ENCODE data around the gene SASS6. TPM values are rescaled to one million over a fixed set of nuclear protein-coding genes. Genes with fewer than 3 reads are reported as not detected.
A peak's percentile ranks its signal among the peaks of the same experiment; 100 is the strongest.

The SASS6 gene
- total and polyA plus RNA-seq, 10 of the 15 experiments (the other 5 are each of a cell fraction or from before 2014, with no cell fraction given) = 6.6 to 17.9 (median 10.2) TPM

GRCh38 chr1:100038660-100039287, 94.0 kb downstream of the SASS6 start (continued):
- TF ChIP-seq SPI1 (IDR thresholded peaks at IDR 0.05; ENCODE audit: borderline replicate concordance, insufficient read depth, low read depth, low read length) = no peak
- peak; percentile 39 for TF ChIP-seq ATF7 (IDR thresholded peaks at IDR 0.05; ENCODE audit: low read depth)
- TF ChIP-seq BACH1 (IDR thresholded peaks at IDR 0.05; ENCODE audit: borderline replicate concordance) = peak; percentile 38; the same call in 1 of the 2 replicates
- no peak for TF ChIP-seq PML (IDR thresholded peaks at IDR 0.05; ENCODE audit: low read length)
- 0 out of 2 replicates have a peak, but pooled peaks have one; percentile 34 for TF ChIP-seq CBX5 (IDR thresholded peaks at IDR 0.05; ENCODE audit: low read depth)
- TF ChIP-seq NR2F1 (conservative IDR thresholded peaks at IDR 0.05) = peak; percentile 40; the same call in 1 of the 2 replicates
- TF ChIP-seq GABPA (IDR thresholded peaks at IDR 0.05; ENCODE audit: low read depth) = peak; percentile 44; the same call in 1 of the 2 replicates
- TF ChIP-seq REST (IDR thresholded peaks at IDR 0.05; ENCODE audit: low read depth, low read length) = no peak
- TF ChIP-seq ESRRA (IDR thresholded peaks at IDR 0.05; ENCODE audit: low read length) = no peak
- no peak for TF ChIP-seq SP1 (IDR thresholded peaks at IDR 0.05; ENCODE audit: low read depth, low read length)
- no peak for TF ChIP-seq WRNIP1 (IDR thresholded peaks at IDR 0.05; ENCODE audit: borderline replicate concordance, low read depth, low read length)
- no peak for TF ChIP-seq MYB (IDR thresholded peaks at IDR 0.05; ENCODE audit: borderline replicate concordance, low read depth, low read length)
- TF ChIP-seq CBFB (IDR thresholded peaks at IDR 0.05; ENCODE audit: low read depth) = 0 out of 2 replicates have a peak, but pooled peaks have one; percentile 5
- 0 out of 2 replicates have a peak, but pooled peaks have one; percentile 43 for TF ChIP-seq ZBED1 (IDR thresholded peaks at IDR 0.05; ENCODE audit: borderline replicate concordance)
- TF ChIP-seq TCF3 (IDR thresholded peaks at IDR 0.05; ENCODE audit: borderline replicate concordance, insufficient read depth, low read depth, low read length) = 0 out of 2 replicates have a peak, but pooled peaks have one; percentile 17
- TF ChIP-seq, protein P1, sequence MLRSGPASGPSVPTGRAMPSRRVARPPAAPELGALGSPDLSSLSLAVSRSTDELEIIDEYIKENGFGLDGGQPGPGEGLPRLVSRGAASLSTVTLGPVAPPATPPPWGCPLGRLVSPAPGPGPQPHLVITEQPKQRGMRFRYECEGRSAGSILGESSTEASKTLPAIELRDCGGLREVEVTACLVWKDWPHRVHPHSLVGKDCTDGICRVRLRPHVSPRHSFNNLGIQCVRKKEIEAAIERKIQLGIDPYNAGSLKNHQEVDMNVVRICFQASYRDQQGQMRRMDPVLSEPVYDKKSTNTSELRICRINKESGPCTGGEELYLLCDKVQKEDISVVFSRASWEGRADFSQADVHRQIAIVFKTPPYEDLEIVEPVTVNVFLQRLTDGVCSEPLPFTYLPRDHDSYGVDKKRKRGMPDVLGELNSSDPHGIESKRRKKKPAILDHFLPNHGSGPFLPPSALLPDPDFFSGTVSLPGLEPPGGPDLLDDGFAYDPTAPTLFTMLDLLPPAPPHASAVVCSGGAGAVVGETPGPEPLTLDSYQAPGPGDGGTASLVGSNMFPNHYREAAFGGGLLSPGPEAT (IDR thresholded peaks at IDR 0.05; ENCODE audit: low read depth) = peak; percentile 6; the same call in 1 of the 2 replicates
- TF ChIP-seq NFIC (IDR thresholded peaks at IDR 0.05; ENCODE audit: low read depth, low read length) = peak; percentile 39; the same call in 1 of the 2 replicates
- TF ChIP-seq BRCA1 (IDR thresholded peaks at IDR 0.05; ENCODE audit: low read depth, low read length) = no peak
- TF ChIP-seq, protein P2, sequence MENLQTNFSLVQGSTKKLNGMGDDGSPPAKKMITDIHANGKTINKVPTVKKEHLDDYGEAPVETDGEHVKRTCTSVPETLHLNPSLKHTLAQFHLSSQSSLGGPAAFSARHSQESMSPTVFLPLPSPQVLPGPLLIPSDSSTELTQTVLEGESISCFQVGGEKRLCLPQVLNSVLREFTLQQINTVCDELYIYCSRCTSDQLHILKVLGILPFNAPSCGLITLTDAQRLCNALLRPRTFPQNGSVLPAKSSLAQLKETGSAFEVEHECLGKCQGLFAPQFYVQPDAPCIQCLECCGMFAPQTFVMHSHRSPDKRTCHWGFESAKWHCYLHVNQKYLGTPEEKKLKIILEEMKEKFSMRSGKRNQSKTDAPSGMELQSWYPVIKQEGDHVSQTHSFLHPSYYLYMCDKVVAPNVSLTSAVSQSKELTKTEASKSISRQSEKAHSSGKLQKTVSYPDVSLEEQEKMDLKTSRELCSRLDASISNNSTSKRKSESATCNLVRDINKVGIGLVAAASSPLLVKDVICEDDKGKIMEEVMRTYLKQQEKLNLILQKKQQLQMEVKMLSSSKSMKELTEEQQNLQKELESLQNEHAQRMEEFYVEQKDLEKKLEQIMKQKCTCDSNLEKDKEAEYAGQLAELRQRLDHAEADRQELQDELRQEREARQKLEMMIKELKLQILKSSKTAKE (IDR thresholded peaks at IDR 0.05; ENCODE audit: low read depth, poor library complexity, severe bottlenecking) = peak; percentile 58
- no peak; a peak in 1 of 4 replicates for TF ChIP-seq BHLHE40 (IDR thresholded peaks at IDR 0.05; ENCODE audit: borderline replicate concordance in 1 of 2, low read depth in 2 of 2, low read length in 1 of 2)
- TF ChIP-seq NFYB (IDR thresholded peaks at IDR 0.05; ENCODE audit: insufficient read depth, low read depth, low read length) = no peak
- TF ChIP-seq MTA2 (IDR thresholded peaks at IDR 0.05; ENCODE audit: low read depth) = peak; percentile 28; the same call in 1 of the 2 replicates

All from GM12878 (cell line).